HG02759 (cell line): ENCODE results near the gene RALB.
"Not testable (repeated sequence)": the region's sequence is repeated elsewhere in the genome, so short reads cannot be mapped to it uniquely, and the experiment has no call there.

Experiments
- ATAC-seq: cut with Tn5 transposase; IDR thresholded peaks from one replicate; pipeline ENCODE4 v1.9.1; 2021; ENCODE audit warnings: mild to moderate bottlenecking, moderate library complexity; ENCODE audit not compliant: unreplicated experiment

RALB gene

GRCh38 chr2:120313695-120314615, 61.3 kb downstream of the RALB start:
- no peak for ATAC-seq

- ATAC-seq = no peak
Observed at GRCh38 chr2:120314690-120315366, 62.2 kb downstream of the RALB start.

- ATAC-seq = no peak
Observed at GRCh38 chr2:120315367-120316033, 62.8 kb downstream of the RALB start.

GRCh38 chr2:120316071-120316470, 63.4 kb downstream of the RALB start:
- ATAC-seq = no peak

- ATAC-seq = no peak
Observed at GRCh38 chr2:120316528-120317179, 64.0 kb downstream of the RALB start.

- ATAC-seq = no peak
Observed at GRCh38 chr2:120317180-120317533, 64.5 kb downstream of the RALB start.

GRCh38 chr2:120317916-120318315, 65.3 kb downstream of the RALB start:
- no peak for ATAC-seq

- no peak for ATAC-seq
Observed at GRCh38 chr2:120318626-120319025, 66.0 kb downstream of the RALB start.

- no peak for ATAC-seq
Observed at GRCh38 chr2:120319123-120319522, 66.5 kb downstream of the RALB start.

- ATAC-seq = no peak
Observed at GRCh38 chr2:120319686-120320317, 67.2 kb downstream of the RALB start.

- no peak for ATAC-seq
Observed at GRCh38 chr2:120320318-120320851, 67.7 kb downstream of the RALB start.

GRCh38 chr2:120320887-120321556, 68.4 kb downstream of the RALB start:
- ATAC-seq = not testable (repeated sequence)

- no peak for ATAC-seq
Observed at GRCh38 chr2:120321721-120322284, 69.2 kb downstream of the RALB start.

GRCh38 chr2:120322329-120322728, 69.7 kb downstream of the RALB start:
- ATAC-seq = no peak

GRCh38 chr2:120323214-120323613, 70.6 kb downstream of the RALB start:
- ATAC-seq = no peak

GRCh38 chr2:120323807-120324399, 71.3 kb downstream of the RALB start:
- ATAC-seq = no peak

GRCh38 chr2:120324933-120325332, 72.3 kb downstream of the RALB start:
- ATAC-seq = no peak

GRCh38 chr2:120326066-120326465, 73.4 kb downstream of the RALB start:
- no peak for ATAC-seq
